ENCODE results near the gene STK32B. TPM values are rescaled to one million over a fixed set of nuclear protein-coding genes. Genes with fewer than 3 reads are reported as not detected.
A peak's percentile ranks its signal among the peaks of the same experiment; 100 is the strongest.
"Not testable (repeated sequence)": the region's sequence is repeated elsewhere in the genome, so short reads cannot be mapped to it uniquely, and the experiment has no call there.

Gene STK32B
- total RNA-seq (2014; rRNA removed; shearing (Covaris generic)): 14.7 and 17.4 TPM in 2 replicates

DNA sequence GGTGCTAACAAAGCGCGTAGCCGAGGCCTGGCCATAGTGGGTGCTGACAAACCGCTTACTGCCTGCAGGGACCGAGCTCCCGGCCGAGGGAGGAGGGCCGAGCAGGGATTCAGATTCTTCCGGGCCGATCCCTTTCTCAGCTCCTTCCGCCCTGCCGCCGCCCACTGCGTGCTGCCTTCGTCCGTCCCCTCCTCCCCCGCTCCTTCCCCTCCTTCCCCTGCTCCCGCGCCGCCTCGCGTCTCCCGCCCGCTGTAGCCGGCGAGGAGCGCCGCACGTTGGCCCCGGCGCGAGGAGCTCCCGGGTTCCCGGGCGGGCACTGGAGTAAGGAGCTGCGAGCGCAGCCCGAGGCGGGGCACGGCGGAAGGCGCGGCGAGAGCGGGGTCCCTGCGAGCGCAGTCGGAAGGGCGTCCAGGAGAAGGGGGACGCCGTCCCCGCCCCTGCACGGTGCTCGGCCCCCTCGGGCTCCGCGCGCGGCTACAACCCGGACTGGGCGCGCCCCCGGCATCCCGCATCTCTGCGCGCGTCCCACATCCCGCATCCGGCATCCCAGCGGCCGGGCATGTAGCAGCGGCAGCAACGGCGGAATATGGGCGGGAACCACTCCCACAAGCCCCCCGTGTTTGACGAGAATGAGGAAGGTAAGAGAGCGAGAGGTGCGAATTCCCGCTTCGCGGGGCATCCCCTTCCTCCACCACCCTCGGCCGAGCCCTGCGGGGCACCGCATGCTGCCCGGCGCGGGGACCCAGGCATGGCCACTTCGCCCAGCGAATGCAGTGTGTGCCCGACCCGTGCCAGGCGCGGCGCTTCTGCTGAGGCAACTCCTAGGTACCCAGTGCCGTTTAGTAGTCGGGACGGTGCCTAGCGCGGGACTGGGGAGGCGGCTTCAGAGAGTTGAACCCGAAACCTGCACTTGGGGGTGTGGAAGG is at the start of gene STK32B:
TSS of gene STK32B (plus strand) at position 203 of the 926 bp plus-strand sequence.
- peak; percentile 92 for DNase-seq (ENCODE audit: low read depth)

DNA sequence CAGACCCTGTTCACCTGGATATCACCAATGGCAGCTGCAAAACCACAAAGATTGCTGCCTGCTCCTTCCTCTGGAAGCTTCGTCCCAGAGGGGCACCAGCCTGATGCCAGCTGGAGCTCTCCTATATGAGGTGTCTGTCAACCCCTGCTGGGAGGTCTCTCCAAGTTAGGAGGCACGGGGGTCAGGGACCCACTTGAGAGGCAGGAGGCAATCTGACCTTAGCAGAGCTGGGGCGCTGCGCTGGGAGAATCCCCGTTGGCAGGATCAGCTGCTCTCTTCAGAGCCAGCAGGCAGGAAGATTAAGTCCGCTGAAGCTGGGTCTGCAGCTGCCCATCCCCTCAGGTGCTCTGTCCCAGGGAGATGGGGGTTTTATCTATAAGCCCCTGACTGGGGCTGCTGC is 49.6 kb upstream of the STK32B start:
- not testable (repeated sequence) for DNase-seq (ENCODE audit: low read depth)

DNA sequence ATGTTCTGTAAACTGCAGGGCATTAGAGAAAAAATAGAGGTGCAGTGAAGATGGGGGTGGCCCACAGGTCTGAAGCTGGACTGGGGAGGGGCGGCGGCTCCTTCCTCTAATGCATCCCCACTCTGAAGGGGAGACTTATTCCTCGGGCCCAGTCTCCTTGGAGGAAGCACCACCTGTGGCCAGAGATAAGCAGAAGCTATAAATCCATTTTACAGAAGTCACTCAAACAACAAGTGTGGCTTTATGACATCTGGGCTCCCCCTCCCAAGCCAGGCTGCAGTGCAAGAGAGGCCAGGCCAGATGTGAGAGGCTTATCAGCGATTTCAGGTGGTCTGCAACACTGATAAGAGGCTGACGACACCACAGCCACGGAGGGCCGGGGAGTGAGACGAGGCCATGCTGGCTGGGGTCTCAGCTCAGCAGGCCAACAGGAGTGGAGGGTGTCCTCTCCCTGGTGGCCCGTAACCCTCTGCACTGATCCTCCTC is 47.9 kb upstream of the STK32B start:
- no peak for DNase-seq (ENCODE audit: low read depth)

DNA sequence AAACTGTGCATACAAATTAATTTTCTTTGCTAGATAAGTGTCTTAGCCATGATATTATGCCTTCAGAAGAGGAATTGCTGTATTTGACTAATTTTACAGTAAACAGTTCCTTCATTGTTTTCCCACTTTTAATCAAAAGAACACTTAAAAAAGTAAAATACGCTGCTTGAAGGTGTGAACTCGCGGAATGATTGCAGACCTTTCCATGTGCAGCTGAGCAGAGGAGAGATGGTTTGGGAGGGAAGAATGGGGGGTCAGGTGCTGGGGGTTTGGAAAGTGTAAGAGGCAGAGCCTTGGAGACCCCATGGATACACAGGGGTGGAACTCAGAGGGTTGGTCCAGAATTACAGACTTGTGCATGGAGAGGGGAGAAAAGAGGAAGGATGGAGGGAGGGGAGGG is 47.4 kb upstream of the STK32B start:
- no peak for DNase-seq (ENCODE audit: low read depth)

DNA sequence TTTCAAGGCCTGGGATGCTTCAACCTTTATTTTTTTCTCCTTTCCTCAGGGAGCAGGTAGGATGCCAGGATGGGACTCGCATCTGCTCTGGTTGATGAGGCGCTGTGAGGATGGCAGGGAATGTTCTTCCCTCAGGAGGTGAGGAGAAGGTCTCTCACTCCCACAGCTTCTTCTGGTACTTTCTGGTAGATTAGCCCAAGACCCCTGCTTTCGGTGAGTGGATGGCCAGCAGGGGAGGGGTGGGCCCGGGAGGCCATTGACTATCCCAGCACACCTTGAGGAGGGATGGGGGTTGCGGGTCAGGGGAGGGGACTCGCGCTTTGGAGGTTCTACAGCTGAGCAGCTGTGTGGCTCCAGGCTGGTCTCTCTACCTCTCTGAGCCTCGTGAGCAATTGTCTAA is 46.8 kb upstream of the STK32B start:
- DNase-seq (ENCODE audit: low read depth): no peak

DNA sequence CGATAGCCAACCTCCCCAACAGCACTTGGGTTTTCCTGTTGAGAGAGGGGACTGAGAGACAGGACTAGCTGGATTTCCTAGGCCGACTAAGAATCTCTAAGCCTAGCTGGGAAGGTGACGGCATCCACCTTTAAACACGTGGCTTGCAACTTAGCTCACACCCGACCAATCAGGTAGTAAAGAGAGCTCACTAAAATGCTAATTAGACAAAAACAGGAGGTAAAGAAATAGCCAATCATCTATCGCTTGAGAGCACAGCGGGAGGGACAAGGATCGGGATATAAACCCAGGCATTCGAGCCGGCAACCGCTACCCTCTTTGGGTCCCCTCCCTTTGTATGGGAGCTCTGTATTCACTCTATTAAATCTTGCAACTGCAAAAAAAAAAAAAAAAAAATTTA is 44.3 kb upstream of the STK32B start:
- DNase-seq (ENCODE audit: low read depth): not testable (repeated sequence)

DNA sequence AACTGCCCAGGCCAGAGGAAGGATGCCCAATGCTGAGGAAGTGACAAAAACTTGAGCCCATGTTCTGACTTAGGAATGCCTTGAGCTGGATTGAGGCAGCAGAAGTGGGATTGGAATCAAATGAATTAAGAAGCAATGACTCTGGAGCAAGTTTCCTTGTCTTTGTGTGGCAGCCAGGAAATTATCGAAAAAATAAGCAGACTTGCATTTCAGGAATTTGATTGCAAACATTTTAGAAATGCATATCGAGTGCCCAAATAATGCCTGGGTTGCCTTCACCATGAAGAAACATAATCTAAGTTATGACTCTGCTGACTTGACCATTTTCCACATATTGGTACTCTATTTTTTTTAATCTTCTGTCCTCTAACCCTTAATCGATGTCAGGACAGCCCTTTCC is 41.5 kb upstream of the STK32B start:
- no peak for DNase-seq (ENCODE audit: low read depth)

DNA sequence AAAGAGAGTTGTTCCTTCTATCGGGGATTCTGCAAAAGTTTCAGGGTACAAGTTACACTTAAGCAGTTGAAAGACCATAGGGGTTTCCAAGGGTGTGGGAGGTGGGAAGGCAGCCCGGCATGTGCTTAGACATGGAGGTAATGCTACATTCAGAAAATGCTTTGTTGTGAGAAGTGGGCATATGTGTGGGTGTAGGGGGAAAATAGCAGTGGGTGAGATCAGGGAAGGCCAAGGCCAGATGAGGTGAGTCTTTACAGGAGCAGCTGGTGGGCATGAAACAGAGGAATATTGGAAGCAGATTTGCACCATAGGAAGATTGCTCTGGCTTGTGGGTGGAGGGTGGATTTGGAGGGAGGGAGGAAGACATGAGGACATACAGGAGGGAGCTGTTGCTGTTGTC is 40.3 kb upstream of the STK32B start:
- DNase-seq (ENCODE audit: low read depth): no peak

DNA sequence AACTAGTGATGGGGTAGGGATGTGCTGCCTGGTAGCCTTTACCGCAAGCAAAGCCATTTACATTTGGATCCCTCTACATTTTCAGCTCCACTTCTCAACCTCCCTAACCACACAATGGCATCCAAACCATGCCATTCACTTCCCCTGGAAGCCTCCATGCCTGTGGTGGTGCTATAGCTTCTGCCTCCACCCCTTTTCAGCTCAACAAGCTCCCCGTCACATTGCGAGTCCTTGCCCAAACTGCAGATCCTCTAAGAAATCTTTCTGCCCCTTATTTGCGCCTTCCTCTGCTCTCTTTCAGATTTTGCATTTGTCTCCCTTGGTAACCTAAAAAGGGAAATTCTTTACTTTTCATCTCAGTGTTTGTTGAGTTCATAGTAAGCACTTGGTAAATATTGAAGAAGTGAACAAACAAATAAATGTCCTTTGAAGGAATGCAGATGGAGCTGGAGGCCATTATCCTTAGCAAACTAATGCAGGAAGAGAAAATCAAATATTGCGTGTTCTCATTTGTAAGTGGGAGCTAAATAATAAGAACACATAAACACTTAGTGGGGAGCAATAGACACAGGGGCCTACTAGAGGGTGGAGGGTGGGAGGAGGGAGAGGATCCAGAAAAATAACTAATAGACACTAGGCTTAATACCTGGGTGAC is 38.9 kb upstream of the STK32B start:
- DNase-seq (ENCODE audit: low read depth): no peak

DNA sequence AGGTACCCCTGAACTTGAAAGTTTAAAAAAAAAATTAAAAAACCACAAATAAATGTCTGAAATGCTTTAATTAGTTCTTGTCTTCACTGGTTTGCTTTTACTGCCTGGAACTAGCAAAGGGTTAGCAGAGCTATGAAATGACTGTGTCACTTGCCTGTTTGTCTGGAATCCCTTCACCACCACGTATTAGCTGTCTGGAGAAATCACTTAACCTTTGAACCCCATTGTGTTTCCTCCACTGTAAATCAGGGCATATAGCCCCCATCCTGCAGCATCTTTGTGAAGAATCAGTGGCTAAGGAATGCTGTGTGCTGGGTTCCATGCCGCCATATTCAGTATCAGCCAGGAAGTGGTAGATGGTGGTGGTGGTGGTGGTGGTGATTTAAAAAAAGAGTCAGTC is 38.3 kb upstream of the STK32B start:
- no peak for DNase-seq (ENCODE audit: low read depth)

DNA sequence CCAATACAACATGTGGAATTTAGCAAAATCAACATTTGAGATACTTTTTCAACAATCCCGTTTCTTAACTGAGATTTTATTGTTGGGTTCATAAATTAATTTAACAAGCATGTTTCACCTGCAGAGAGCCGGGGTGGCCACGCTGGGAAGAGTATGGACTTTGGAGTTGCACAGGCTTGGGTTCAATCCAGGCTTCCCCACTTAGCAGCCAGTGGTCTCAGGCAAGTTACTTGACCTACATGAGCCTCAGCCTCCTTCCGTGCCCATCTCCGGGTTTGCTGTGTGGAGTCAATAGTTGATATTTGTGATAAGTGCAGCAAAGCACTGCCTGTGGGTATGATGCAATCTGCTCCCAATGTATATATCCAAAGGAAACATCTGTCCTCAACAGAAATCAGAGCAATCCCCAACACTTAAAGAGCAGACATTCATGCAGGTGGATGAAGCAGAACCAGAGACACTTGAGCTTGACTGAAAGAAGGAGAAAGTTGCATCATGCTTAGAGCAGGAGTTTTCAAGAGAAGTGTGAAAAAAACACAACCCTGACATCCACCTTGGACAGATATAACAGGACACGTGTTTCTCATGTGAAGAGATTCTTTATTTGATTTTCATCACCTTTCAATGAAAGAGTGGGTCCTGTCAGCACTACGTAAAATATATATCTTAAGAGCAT is 37.1 kb upstream of the STK32B start:
- DNase-seq (ENCODE audit: low read depth): no peak

DNA sequence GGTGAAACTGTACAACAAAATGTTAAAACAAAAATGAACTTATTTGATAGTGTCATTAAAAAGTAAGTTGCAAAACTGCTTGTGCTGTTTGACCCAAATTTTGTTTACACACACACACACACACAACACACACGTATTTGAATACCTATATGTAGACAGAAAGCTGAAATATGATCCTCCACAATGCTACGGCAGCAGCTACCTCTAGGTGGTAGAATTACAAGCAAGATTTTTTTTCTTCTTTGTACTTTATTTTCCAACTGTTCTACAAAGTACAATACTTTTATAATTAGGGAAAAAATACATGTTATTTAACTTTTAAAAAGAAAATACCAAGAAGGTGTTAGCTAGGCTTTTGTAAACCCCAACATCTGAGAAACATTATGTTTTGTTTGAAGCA is 33.2 kb upstream of the STK32B start:
- DNase-seq (ENCODE audit: low read depth): no peak

DNA sequence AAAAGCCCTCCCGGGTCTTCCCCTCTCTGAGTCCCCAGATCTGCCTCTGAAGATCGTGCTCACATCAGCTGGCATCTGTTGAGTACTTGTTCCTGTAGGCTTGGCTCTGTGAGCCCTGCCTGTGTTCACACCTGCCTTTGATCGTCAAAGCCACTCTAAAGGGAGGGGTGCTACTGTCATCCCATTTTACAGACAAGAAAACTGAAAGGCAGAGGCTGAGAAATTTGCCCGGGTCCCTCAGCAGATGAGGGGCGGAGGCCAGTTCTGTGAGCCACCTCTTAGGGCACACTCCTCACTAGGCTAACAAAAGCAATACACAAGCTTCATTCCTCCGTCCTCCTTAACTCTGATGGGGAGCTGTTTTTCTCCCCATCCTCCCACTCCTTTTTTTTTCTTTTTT is 32.7 kb upstream of the STK32B start:
- DNase-seq (ENCODE audit: low read depth): no peak

DNA sequence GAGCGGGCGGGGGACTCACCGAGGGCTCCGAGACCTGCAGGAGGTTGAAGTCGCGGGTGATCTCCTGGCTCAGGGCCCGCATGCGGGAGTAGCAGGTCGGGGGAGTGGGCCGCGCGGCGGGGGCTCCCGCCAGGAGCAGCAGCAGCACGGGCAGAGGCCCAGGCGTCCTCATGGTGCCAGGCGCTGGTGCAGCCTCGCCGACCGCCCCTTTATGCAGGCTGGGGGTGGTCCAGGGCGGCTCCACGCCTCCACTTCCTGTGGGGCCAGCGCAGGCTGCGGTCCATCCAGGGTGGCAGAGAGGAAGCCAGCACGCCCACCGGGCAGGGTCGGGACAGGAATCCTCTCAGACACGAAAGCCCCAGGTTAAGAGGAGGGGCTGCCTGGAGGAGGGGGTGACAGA is 32.0 kb upstream of the STK32B start, which contains the start of gene CYTL1:
TSS of gene CYTL1 (minus strand) at position 185 of the 400 bp plus-strand sequence. CDS start at position 172, 13 bp downstream.
- peak; percentile 63 for DNase-seq (ENCODE audit: low read depth)

DNA sequence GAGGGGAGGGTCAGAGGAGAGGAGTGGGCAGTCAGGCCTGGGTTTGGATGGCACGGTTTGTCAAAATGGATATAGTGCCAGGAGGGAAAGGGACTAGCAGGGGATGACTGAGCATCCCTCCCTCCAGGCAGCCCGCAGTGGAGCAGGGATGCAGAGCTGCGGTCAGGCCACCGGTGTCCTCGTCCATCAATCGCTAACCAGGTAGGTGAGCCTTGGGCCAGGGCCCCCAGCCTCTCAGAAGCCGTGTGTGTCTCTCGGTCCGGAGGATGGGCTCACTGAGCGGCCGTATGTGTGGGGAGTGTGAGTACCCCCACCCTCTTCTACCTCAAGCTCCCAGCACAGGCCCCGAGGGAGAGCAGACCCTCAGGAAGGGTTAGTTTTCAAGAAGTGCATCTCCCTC is 31.5 kb upstream of the STK32B start:
- DNase-seq (ENCODE audit: low read depth): no peak

DNA sequence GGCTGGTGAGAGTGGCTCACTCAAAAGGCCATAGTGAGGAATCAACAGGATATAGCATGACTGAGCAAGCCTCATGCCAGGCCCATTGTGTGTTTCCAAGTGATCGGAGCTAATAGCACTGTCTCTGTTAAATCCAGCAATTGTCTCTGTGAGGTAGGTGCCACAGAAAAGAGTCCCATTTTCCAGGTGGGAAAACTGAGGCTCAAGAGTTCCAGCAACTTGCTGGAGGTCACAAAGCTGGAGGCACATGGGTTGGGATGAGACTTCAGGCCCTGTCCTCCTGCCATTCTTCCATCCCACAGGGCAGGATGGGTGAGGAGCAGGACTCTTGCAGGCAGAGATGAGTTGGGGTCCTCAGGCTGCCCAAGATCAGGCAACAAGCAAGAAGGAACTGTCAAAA is 30.9 kb upstream of the STK32B start:
- no peak for DNase-seq (ENCODE audit: low read depth)

DNA sequence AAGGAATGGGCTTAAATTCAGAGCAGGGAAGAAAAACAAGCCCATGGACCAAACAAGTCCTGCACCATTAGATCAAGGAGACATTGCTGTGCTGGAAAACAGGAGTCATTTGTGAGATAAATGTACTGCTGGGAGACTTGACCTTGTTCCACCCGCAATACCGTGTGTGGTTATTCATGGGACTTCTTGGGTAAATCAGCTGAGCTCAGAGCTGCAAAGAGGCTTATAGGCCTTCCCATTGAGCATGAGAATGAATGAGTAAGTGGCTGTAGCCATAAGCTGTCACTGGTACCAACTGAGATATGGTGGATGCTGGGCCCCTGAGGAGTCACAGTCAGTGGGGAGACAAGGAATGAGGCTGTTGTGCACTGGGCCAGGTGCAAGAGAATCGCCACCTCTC is 29.7 kb upstream of the STK32B start:
- no peak for DNase-seq (ENCODE audit: low read depth)

DNA sequence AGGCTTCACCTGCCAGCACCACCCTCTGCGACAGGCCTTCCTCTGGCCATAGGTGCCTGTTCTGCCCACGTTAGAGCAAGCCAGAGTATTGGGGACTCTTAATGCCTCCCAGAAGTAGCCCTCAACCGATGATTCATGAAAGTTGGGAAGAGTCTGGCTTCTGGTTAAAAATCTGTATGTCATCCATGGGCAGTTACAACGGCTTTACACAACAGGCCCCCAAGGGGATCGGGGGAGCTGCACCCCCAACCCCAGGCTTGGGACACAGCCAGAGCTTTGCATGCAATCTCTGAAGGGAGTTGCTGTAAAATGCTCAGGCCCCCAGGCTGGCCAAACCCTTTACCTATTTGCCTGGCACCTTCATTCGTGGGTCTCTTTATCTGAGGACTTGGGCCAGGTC is 26.6 kb upstream of the STK32B start:
- DNase-seq (ENCODE audit: low read depth): no peak

DNA sequence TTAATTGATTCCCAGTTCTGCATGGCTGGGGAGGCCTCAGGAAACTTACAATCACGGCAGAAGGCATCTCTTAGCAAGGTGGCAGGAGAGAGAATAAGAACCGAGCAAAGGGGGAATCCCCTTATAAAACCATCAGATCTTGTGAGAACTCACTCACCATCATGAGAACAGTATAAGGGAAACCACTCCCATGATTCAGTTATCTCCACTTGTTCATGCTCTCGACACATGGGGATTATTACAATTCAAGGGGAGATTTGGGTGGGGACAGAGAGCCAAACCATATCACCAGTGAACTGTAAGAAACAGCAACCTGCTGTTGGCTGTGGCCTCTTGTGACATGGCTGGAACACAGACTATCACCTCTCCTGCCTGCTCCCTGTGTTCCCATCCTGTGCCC is 24.9 kb upstream of the STK32B start:
- DNase-seq (ENCODE audit: low read depth): no peak

DNA sequence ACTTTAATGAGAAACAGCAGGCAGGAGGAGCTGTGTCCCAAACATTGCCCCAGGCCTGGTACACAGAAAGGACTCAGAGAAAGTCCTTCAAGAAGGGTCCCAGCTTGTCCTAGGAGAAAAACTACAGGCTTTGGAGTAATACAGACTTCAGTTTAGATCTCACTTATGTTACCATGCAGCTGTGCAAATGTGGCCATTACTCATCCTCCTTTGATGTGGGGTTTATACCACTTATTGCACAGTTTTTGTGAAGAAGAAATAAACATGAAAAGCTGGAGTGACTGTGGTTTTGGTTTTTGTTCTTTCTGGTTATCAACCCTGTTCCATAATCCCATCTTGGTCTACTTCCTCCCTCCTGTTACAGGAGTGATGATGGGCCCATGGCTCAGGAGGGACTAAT is 23.9 kb upstream of the STK32B start:
- DNase-seq (ENCODE audit: low read depth): peak; percentile 45

DNA sequence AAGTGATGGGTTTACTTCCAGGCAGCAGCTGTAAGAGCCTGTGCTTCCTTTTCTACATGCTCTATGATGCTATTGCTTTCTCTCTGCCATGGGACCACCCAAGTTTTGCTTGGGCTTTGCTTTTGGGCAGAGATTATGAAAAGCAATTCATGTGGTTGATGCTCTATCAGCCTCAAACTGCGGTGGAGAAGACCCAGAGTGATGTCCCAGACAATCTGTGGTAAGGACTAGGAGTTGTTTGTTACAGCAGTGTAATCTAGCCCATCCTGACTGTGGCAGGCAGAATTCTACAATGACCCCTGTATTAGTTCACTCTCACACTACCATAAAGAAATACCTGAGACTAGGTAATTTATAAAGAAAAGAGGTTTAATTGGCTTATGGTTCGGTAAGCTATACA is 22.8 kb upstream of the STK32B start:
- no peak for DNase-seq (ENCODE audit: low read depth)

DNA sequence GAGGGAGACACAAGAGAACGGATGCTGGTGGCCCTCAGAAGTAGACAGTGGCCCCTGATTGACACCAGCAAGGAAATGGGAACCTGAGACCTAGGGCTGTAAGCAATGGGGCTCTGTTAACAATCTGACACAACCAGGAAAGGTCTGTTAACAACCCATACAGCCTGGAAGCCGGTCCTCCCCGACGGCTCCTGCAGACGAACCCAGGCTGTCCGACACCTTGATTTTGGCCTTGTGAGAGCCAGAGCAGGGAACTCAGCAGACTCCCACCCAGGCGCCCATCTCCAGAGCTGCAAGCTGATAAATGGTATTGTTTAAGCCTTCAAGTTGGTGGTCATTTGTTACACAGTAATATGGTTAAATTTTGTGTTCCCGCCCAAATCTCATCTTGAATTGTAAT is 21.8 kb upstream of the STK32B start:
- no peak for DNase-seq (ENCODE audit: low read depth)

All from Daoy (cell line).